Measurements from ENCODE around the gene SV2B. TPM values are rescaled to one million over a fixed set of nuclear protein-coding genes. Genes with fewer than 3 reads are reported as not detected.

The SV2B gene
- total RNA-seq, 1 experiment from 2014 or later, result 0.05 TPM

DNA sequence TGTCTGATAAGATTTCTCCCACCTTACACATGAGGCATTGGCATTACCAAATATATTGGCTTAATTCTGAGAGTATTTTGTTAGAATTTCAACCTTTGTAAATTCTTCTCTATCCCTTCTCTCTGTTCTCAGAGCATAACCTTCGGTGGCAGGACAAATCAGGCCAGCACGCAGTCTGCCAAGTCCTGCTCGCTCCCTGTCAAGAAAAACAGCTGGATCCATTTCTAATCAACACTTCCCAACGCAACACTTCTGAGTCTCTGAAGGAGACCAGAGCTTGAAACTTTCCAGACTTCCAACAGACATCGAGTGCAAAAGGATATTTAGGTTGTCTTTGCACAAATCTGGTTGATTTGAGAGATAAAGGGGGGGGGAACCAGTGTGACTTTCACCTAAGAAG, 125.7 kb downstream of the SV2B start:
- no peak for DNase-seq (ENCODE audit: extremely low read depth, low read depth)

DNA sequence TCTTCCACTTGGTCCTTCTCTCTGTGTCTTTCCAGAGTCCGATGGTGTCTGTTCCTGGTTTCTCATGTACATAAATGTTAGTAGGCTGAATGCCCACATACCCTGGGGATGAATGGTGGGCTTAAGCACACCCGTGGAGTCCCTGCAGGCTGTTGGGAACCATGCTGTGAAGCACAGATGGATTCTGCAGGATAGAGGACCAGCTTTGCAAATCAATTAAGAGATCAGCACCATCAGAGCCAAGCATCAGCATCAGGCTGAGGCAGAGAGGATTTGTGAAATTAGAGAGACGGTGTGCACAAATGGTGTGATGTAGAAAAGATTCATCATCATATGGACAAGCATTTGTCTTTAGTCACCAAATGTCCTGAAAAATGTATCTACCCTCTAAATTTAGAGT, 127.1 kb downstream of the SV2B start:
- no peak for DNase-seq (ENCODE audit: extremely low read depth, low read depth)

- DNase-seq (ENCODE audit: extremely low read depth, low read depth), result no peak
Measured at GRCh38 chr15:91227766-91228165, 127.7 kb downstream of the SV2B start.

GRCh38 chr15:91228383-91228782, 128.3 kb downstream of the SV2B start:
- DNase-seq (ENCODE audit: extremely low read depth, low read depth), result no peak

GRCh38 chr15:91228890-91229289, 128.8 kb downstream of the SV2B start:
- no peak for DNase-seq (ENCODE audit: extremely low read depth, low read depth)

DNA sequence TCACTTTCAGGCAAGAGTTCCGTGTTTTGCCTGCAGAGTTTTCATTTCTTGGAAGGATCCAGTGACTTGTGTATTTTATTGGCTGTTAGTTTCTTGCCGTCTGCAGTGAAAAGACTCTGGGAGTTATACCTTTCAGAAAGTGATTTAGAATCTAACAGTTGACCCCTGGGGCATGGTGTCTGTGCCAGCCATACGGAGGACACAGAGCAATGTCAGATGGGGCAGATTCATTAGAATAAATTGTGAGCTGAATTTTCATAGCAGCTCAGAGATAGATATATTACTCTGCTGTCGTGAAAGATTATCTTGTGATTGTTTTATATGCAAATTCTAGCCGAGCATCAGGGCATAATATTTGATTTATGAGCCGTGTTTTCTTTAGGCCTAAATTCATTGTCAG, 131.6 kb downstream of the SV2B start:
- no peak for DNase-seq (ENCODE audit: extremely low read depth, low read depth)

GRCh38 chr15:91234759-91235158, 134.7 kb downstream of the SV2B start:
- DNase-seq (ENCODE audit: extremely low read depth, low read depth), result no peak

- DNase-seq (ENCODE audit: extremely low read depth, low read depth), result no peak
Measured at GRCh38 chr15:91235376-91235775, 135.3 kb downstream of the SV2B start.

DNA sequence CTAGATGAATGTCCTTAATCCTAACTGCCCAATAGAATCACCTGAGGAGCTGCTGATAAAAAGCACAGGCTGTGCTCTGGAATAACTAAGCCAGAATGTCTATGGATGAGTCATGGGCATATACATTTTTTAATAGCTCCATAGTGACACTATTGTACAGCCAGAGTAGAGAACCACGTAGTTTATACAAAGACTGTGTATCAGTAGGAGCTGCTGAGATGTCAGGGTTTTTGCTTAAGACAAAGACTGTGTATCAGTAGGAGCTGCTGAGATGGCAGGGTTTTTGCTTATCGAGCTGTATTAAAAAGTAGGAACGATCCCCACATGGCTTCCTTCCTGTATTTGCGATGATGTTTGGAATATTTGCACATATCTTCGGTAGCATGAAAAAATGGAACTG, 137.4 kb downstream of the SV2B start:
- no peak for DNase-seq (ENCODE audit: extremely low read depth, low read depth)

- DNase-seq (ENCODE audit: extremely low read depth, low read depth), result no peak
Measured at GRCh38 chr15:91238644-91239425, 138.8 kb downstream of the SV2B start.

- DNase-seq (ENCODE audit: extremely low read depth, low read depth), result no peak
Measured at GRCh38 chr15:91243826-91244225, 143.8 kb downstream of the SV2B start.

- no peak for DNase-seq (ENCODE audit: extremely low read depth, low read depth)
Measured at GRCh38 chr15:91244919-91245318, 144.9 kb downstream of the SV2B start.

DNA sequence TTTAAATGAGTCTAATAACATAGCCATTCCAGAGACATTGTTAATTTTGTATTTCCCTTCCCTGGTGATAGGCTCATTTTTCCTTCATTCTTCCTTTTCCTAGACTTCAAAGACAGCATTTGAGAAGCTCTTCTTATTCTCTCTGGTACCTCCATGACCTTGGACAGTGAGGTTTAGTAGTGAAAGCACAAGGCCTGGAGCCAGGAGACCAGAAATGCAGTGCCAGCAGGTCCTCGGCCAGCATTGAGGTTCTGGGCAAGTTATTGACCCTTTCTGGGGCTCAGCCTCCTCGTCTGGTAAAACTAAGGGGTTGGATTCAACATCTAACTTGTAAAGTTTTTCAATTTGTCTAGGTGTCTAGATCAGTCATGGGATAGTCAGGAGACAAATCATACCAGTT, 146.9 kb downstream of the SV2B start:
- no peak for DNase-seq (ENCODE audit: extremely low read depth, low read depth)

DNA sequence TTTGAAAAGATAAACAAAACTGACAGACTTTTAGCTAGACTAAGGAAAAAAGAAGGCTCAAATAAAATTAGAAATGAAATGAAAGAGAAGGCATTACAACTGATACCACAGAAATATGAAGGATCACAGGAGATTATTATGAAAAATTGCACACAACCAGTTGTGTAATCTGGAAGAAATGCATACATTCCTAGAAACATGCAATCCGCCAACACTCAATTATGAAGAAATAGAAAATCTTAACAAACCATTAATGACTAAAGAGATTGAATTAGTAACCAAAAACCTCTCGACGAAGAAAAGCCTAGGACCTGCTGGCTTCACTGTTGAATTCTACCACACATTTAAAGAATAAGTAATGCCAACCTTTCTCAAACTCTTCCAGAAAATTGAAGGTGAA, 149.5 kb downstream of the SV2B start:
- no peak for DNase-seq (ENCODE audit: extremely low read depth, low read depth)

DNA sequence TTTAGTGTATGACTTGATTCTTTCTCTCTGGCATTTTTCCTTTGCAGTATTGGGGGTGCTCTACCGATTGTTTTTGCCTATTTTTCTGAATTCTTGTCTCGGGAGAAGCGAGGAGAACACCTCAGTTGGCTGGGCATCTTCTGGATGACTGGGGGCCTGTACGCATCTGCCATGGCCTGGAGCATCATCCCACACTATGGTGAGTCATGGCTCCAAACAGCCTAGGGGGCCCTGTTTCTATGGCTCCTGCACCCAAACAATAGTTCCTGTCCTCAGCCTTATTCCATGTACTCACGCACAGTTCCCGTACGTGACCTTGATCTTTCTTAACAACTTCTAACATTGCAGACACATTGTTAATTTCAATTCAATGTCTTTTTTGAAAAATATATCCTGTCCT, 152.3 kb downstream of the SV2B start:
- DNase-seq (ENCODE audit: extremely low read depth, low read depth), result no peak

GRCh38 chr15:91252756-91253155, 152.7 kb downstream of the SV2B start:
- no peak for DNase-seq (ENCODE audit: extremely low read depth, low read depth)

GRCh38 chr15:91253605-91254004, 153.5 kb downstream of the SV2B start:
- DNase-seq (ENCODE audit: extremely low read depth, low read depth), result no peak

DNA sequence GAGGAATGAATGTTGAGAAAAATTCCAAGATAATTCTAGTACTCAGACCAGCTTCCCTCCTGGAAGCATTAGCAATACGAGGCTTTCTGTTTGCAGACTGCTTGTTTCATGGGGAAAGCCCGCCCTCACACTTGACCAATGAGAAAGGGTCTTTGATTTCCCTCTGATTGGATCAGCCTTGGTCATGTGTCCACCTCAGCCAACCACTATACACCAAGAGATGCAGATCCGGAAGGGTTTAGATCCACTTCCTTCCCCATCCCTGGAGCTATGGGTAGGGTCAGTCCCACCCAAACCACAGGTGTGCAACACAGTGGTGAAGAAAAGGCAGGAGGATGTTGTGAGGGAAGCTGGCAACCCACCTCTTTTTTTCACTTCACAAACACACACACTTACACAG, 154.7 kb downstream of the SV2B start:
- DNase-seq (ENCODE audit: extremely low read depth, low read depth), result no peak

GRCh38 chr15:91255670-91256192, 155.7 kb downstream of the SV2B start:
- no peak for DNase-seq (ENCODE audit: extremely low read depth, low read depth)

- DNase-seq (ENCODE audit: extremely low read depth, low read depth), result no peak
Measured at GRCh38 chr15:91257746-91258414, 157.8 kb downstream of the SV2B start.

DNA sequence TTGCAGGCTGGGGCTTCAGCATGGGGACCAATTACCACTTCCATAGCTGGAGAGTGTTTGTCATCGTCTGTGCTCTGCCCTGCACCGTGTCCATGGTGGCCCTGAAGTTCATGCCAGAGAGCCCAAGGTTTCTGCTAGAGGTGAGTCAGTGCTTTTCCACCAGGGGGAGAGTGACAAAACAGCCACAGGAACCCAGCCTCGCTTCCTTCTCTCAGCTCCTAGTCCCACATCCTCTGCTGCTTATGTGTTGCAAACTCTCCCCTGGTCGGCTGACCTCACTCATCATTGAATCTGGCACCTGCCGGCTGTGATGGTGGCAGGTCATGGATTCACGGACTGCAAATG, 158.3 kb downstream of the SV2B start:
- no peak for DNase-seq (ENCODE audit: extremely low read depth, low read depth)

- DNase-seq (ENCODE audit: extremely low read depth, low read depth), result no peak
Measured at GRCh38 chr15:91259077-91259476, 159.0 kb downstream of the SV2B start.

All from NCI-H460 (cell line).